ENCODE results near the gene FUBP3.

Gene FUBP3

GRCh38 chr9:130665431-130666392 lies 86.3 kb downstream of the FUBP3 start:
- H3F3A ChIP-seq (ENCODE audit: insufficient read depth, low read length): no peaks in the 10 kb centered on the region
- no peak overlapping the region for H3K27ac ChIP-seq (ENCODE audit: low read length)
- peaks cover 81% of the 10 kb centered on the region for H3K27me3 ChIP-seq (replicated peaks; ENCODE audit: insufficient read depth, low read length)
- no peak overlapping the region; the same call in 1 of the 2 replicates for H3K4me2 ChIP-seq (ENCODE audit: low read depth, low read length)
- TF ChIP-seq EZH2 (optimal IDR thresholded peaks at IDR 0.05; ENCODE audit: low read depth, low read length) (peak; percentile 100), EZH2phosphoT487 (IDR thresholded peaks at IDR 0.05; ENCODE audit: low read length) (peak; percentile 78; the same call in 1 of the 2 replicates), CTCF (IDR thresholded peaks at IDR 0.05; ENCODE audit: low read length) (no peak)
- H3K36me3 ChIP-seq (replicated peaks; ENCODE audit: insufficient read depth, low read length): no peaks in the 10 kb centered on the region
- H2AFZ ChIP-seq (ENCODE audit: low read length): no peak overlapping the region
- H3K9ac ChIP-seq (ENCODE audit: low read length): no peak overlapping the region
- no peaks in the 10 kb centered on the region for H3K9me2 ChIP-seq (replicated peaks; ENCODE audit: insufficient read depth, low read length)
- no peaks in the 10 kb centered on the region for H3K79me2 ChIP-seq (ENCODE audit: low read length)
- no peaks in the 10 kb centered on the region for H3K4me1 ChIP-seq (ENCODE audit: low read length)
- no peaks in the 10 kb centered on the region for H4K20me1 ChIP-seq (ENCODE audit: insufficient read depth, low read length)
- no peak overlapping the region for H3K4me3 ChIP-seq (ENCODE audit: low read length)
- no peak for DNase-seq
- no peaks in the 10 kb centered on the region for H3K9me3 ChIP-seq (replicated peaks; ENCODE audit: insufficient read depth, low read length)

- H2AFZ ChIP-seq (ENCODE audit: low read length): no peak overlapping the region
- DNase-seq: no peak
- H3K79me2 ChIP-seq (ENCODE audit: low read length): no peaks in the 10 kb centered on the region
- H3K9me3 ChIP-seq (replicated peaks; ENCODE audit: insufficient read depth, low read length): no peaks in the 10 kb centered on the region
- no peaks in the 10 kb centered on the region for H3K9me2 ChIP-seq (replicated peaks; ENCODE audit: insufficient read depth, low read length)
- H4K20me1 ChIP-seq (ENCODE audit: insufficient read depth, low read length): no peaks in the 10 kb centered on the region
- H3F3A ChIP-seq (ENCODE audit: insufficient read depth, low read length): no peaks in the 10 kb centered on the region
- peaks cover 77% of the 10 kb centered on the region for H3K27me3 ChIP-seq (replicated peaks; ENCODE audit: insufficient read depth, low read length)
- no peak overlapping the region; the same call in 1 of the 2 replicates for H3K4me2 ChIP-seq (ENCODE audit: low read depth, low read length)
- no peaks in the 10 kb centered on the region for H3K36me3 ChIP-seq (replicated peaks; ENCODE audit: insufficient read depth, low read length)
- H3K4me1 ChIP-seq (ENCODE audit: low read length): no peaks in the 10 kb centered on the region
- no peak overlapping the region for H3K4me3 ChIP-seq (ENCODE audit: low read length)
- TF ChIP-seq EZH2phosphoT487 (IDR thresholded peaks at IDR 0.05; ENCODE audit: low read length) (no peak), EZH2 (optimal IDR thresholded peaks at IDR 0.05; ENCODE audit: low read depth, low read length) (no peak), CTCF (IDR thresholded peaks at IDR 0.05; ENCODE audit: low read length) (no peak)
- H3K27ac ChIP-seq (ENCODE audit: low read length): no peak overlapping the region
- no peak overlapping the region for H3K9ac ChIP-seq (ENCODE audit: low read length)
Measured at GRCh38 chr9:130666393-130667119, 87.2 kb downstream of the FUBP3 start.

- H3K9ac ChIP-seq (ENCODE audit: low read length): no peak overlapping the region
- H3K9me2 ChIP-seq (replicated peaks; ENCODE audit: insufficient read depth, low read length): no peaks in the 10 kb centered on the region
- H3K4me1 ChIP-seq (ENCODE audit: low read length): no peaks in the 10 kb centered on the region
- TF ChIP-seq EZH2phosphoT487 (IDR thresholded peaks at IDR 0.05; ENCODE audit: low read length) (no peak), EZH2 (optimal IDR thresholded peaks at IDR 0.05; ENCODE audit: low read depth, low read length) (no peak), CTCF (IDR thresholded peaks at IDR 0.05; ENCODE audit: low read length) (no peak)
- no peaks in the 10 kb centered on the region for H4K20me1 ChIP-seq (ENCODE audit: insufficient read depth, low read length)
- H3K36me3 ChIP-seq (replicated peaks; ENCODE audit: insufficient read depth, low read length): no peaks in the 10 kb centered on the region
- H3K4me2 ChIP-seq (ENCODE audit: low read depth, low read length): no peak overlapping the region
- H2AFZ ChIP-seq (ENCODE audit: low read length): no peak overlapping the region
- H3K27ac ChIP-seq (ENCODE audit: low read length): no peak overlapping the region
- H3F3A ChIP-seq (ENCODE audit: insufficient read depth, low read length): no peaks in the 10 kb centered on the region
- peaks cover 74% of the 10 kb centered on the region for H3K27me3 ChIP-seq (replicated peaks; ENCODE audit: insufficient read depth, low read length)
- DNase-seq: no peak
- H3K79me2 ChIP-seq (ENCODE audit: low read length): no peaks in the 10 kb centered on the region
- no peaks in the 10 kb centered on the region for H3K9me3 ChIP-seq (replicated peaks; ENCODE audit: insufficient read depth, low read length)
- no peak overlapping the region for H3K4me3 ChIP-seq (ENCODE audit: low read length)
Measured at GRCh38 chr9:130667120-130667435, 87.7 kb downstream of the FUBP3 start.

All from MM.1S (cell line).